ENCODE measurements around the gene ADAMTS7. TPM values are rescaled to one million over a fixed set of nuclear protein-coding genes. Genes with fewer than 3 reads are reported as not detected.
A peak's percentile ranks its signal among the peaks of the same experiment; 100 is the strongest.

ADAMTS7 gene
- total RNA-seq, 1 experiment from 2014 or later = 23.1 TPM

- no peaks in the 10 kb centered on the region for H3K79me2 ChIP-seq (ENCODE audit: insufficient read depth, low read length)
- H3K27ac Mint-ChIP-seq = no peak overlapping the region
- no peak overlapping the region for H3K18ac ChIP-seq (ENCODE audit: insufficient read length, low read depth, low read length)
- H3K9me3 ChIP-seq (ENCODE audit: control insufficient read depth, low read depth, low read length) = no peaks in the 10 kb centered on the region
- H3K4ac ChIP-seq (ENCODE audit: low read depth, low read length) = no peak overlapping the region
- no peak overlapping the region for H2BK120ac ChIP-seq (ENCODE audit: low read depth, low read length, poor library complexity, severe bottlenecking)
- H3T11ph ChIP-seq (ENCODE audit: low read length) = no peak overlapping the region
- no peaks in the 10 kb centered on the region for H3K23me2 ChIP-seq (ENCODE audit: insufficient read length, low read depth, low read length, poor library complexity, severe bottlenecking)
- DNase-seq = peak; percentile 63
- no peak overlapping the region; the same call in 1 of the 2 replicates for H3K14ac ChIP-seq (ENCODE audit: insufficient read depth, low read length)
- peaks cover 0 to 5% of the 10 kb centered on the region in 2 experiments; a peak in 3 of 4 replicates for H3K4me1 Mint-ChIP-seq
- H2AFZ ChIP-seq (ENCODE audit: low read length) = no peak overlapping the region
- H3K9me3 Mint-ChIP-seq = no peaks in the 10 kb centered on the region
- no peak overlapping the region for H2BK12ac ChIP-seq (ENCODE audit: insufficient read length, low read depth, low read length)
- no peaks in the 10 kb centered on the region for H3K79me1 ChIP-seq (ENCODE audit: insufficient read depth, low read depth, low read length, poor library complexity, severe bottlenecking)
- no peak overlapping the region for H3K4me2 ChIP-seq (ENCODE audit: insufficient read depth, insufficient read length, low read length)
- no peak overlapping the region for H4K91ac ChIP-seq (ENCODE audit: insufficient read length, low read depth, low read length)
- H3K4me3 Mint-ChIP-seq = no peak overlapping the region
- H2AK5ac ChIP-seq (ENCODE audit: insufficient read length, low read length) = no peak overlapping the region
- TF ChIP-seq, protein P1, sequence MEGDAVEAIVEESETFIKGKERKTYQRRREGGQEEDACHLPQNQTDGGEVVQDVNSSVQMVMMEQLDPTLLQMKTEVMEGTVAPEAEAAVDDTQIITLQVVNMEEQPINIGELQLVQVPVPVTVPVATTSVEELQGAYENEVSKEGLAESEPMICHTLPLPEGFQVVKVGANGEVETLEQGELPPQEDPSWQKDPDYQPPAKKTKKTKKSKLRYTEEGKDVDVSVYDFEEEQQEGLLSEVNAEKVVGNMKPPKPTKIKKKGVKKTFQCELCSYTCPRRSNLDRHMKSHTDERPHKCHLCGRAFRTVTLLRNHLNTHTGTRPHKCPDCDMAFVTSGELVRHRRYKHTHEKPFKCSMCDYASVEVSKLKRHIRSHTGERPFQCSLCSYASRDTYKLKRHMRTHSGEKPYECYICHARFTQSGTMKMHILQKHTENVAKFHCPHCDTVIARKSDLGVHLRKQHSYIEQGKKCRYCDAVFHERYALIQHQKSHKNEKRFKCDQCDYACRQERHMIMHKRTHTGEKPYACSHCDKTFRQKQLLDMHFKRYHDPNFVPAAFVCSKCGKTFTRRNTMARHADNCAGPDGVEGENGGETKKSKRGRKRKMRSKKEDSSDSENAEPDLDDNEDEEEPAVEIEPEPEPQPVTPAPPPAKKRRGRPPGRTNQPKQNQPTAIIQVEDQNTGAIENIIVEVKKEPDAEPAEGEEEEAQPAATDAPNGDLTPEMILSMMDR (conservative IDR thresholded peaks at IDR 0.05) = no peak
- H3K27me3 ChIP-seq (ENCODE audit: insufficient read depth, low read length) = no peaks in the 10 kb centered on the region
- H3K23ac ChIP-seq (ENCODE audit: insufficient read length, low read depth, low read length) = no peak overlapping the region
- no CpG with 5 or more reads among the region's 52 CpGs for WGBS (ENCODE audit: extremely low coverage, insufficient read length, low lambda C conversion rate)
- no peak overlapping the region for H2BK20ac ChIP-seq (ENCODE audit: low read depth, low read length, poor library complexity, severe bottlenecking)
- no peak overlapping the region for H4K5ac ChIP-seq (ENCODE audit: insufficient read length, low read depth, low read length)
- no peak overlapping the region for H3K27ac ChIP-seq (ENCODE audit: insufficient read length, low read depth, low read length)
- no peak overlapping the region for H3K9ac ChIP-seq (ENCODE audit: extremely low read depth, insufficient read length, low read length)
- no peaks in the 10 kb centered on the region for H4K20me1 ChIP-seq (ENCODE audit: control insufficient read depth, insufficient read depth, insufficient read length)
- no peak overlapping the region for H2BK5ac ChIP-seq (ENCODE audit: insufficient read length, low read length)
- no peaks in the 10 kb centered on the region for H3K27me3 Mint-ChIP-seq (ENCODE audit: low read depth)
- H3K4me1 ChIP-seq (ENCODE audit: insufficient read depth, low read length) = 0 out of 2 replicates have a peak, but pooled peaks cover under 1% of the 10 kb centered on the region
- no peak overlapping the region for H3K56ac ChIP-seq (ENCODE audit: insufficient read length, low read depth, low read length)
- H4K8ac ChIP-seq (replicated peaks; ENCODE audit: insufficient read length, low read depth, low read length) = no peak overlapping the region
- H2BK15ac ChIP-seq (ENCODE audit: low read depth, low read length) = no peak overlapping the region
- H3K36me3 Mint-ChIP-seq (ENCODE audit: insufficient read depth in 1 of 3, low read depth in 3 of 3) = no peaks in the 10 kb centered on the region
Observed at GRCh38 chr15:78830514-78831228, 19.4 kb upstream of the ADAMTS7 start.
